Measurements from ENCODE around the gene UTP18.

GRCh38 chr17:51260237-51261023 is at the start of gene UTP18:
- TF ChIP-seq CTCF (IDR thresholded peaks at IDR 0.05) (peak in 1 of 4 experiments; percentile 18), POLR2AphosphoS5 (IDR thresholded peaks at IDR 0.05) (peak; percentile 56)
